DND-41 (cell line): ENCODE results near the gene STARD10.

Source experiments
- ATAC-seq: fragments of 200-7000 bp; cut with Tn5 transposase; 3 replicates; pipeline ENCODE4 v1.9.1; 2021; ENCODE audit warnings: low read depth; ENCODE audit not compliant: insufficient read depth
- DNase-seq: peaks from one replicate; pipeline ENCODE4 v3.0.0-alpha.2; 2020
- H2AFZ ChIP-seq: 2 replicates; pipeline ENCODE4 v1.6.0; 2012; ENCODE audit warnings: low read depth, low read length
- H3K27ac ChIP-seq: 2 replicates; pipeline ENCODE4 v1.5.1; 2012; ENCODE audit warnings: low read length, inconsistent platforms
- H3K27me3 ChIP-seq: fragments of 200-600 bp; sonication (generic); 2 replicates; pipeline ENCODE4 v1.6.0; 2012; ENCODE audit warnings: low read length, mild to moderate bottlenecking, inconsistent platforms; ENCODE audit not compliant: insufficient read depth, poor library complexity
- H3K36me3 ChIP-seq: 2 replicates; pipeline ENCODE4 v1.5.1; 2012; ENCODE audit warnings: low read length, inconsistent platforms; ENCODE audit not compliant: insufficient read depth
- H3K4me1 ChIP-seq: 2 replicates; pipeline ENCODE4 v1.5.1; 2012; ENCODE audit warnings: mild to moderate bottlenecking, low read length; ENCODE audit not compliant: insufficient read depth
- H3K4me2 ChIP-seq: 2 replicates; pipeline ENCODE4 v1.6.0; 2012; ENCODE audit warnings: mild to moderate bottlenecking, moderate library complexity, low read length, inconsistent platforms; ENCODE audit not compliant: insufficient read depth
- H3K4me3 ChIP-seq, 2 experiments: fragments of 200-600 bp in 1 of 2; shearing (Covaris generic) in 1 of 2; 2 replicates each; pipeline ENCODE4 v1.5.1; 2012 to 2016; ENCODE audit warnings: inconsistent platforms in 2 of 2, low read length in 2 of 2, mild to moderate bottlenecking in 2 of 2, low read depth in 1 of 2, moderate library complexity in 1 of 2
- H3K79me2 ChIP-seq: 2 replicates; pipeline ENCODE4 v1.6.0; 2012; ENCODE audit warnings: low read length, inconsistent platforms; ENCODE audit not compliant: insufficient read depth
- H3K9ac ChIP-seq: 2 replicates; pipeline ENCODE4 v1.6.0; 2012; ENCODE audit warnings: low read depth, mild to moderate bottlenecking, inconsistent platforms, low read length, moderate library complexity
- H3K9me3 ChIP-seq: 2 replicates; pipeline ENCODE4 v1.5.1; 2012; ENCODE audit warnings: low read length, moderate library complexity, mild to moderate bottlenecking, inconsistent platforms; ENCODE audit not compliant: insufficient read depth, severe bottlenecking
- H4K20me1 ChIP-seq: 2 replicates; pipeline ENCODE4 v1.6.0; 2012; ENCODE audit warnings: low read length; ENCODE audit not compliant: insufficient read depth
- CTCF ChIP-seq: IDR thresholded peaks from 2 replicates; pipeline ENCODE4 v1.5.1; 2012; ENCODE audit warnings: borderline replicate concordance, low read length, moderate library complexity, mild to moderate bottlenecking; ENCODE audit not compliant: poor library complexity, severe bottlenecking; ENCODE audit errors: extremely low read depth
- EZH2 ChIP-seq: IDR thresholded peaks from 3 replicates; pipeline ENCODE4 v1.6.1; 2012; ENCODE audit warnings: borderline replicate concordance, low read depth, mild to moderate bottlenecking, moderate library complexity, low read length, inconsistent platforms; ENCODE audit not compliant: severe bottlenecking

The STARD10 gene

GRCh38 chr11:72709478-72710238 lies 84.2 kb downstream of the STARD10 start:
- no peaks in the 10 kb centered on the region for H3K27me3 ChIP-seq
- peaks cover 86% of the 10 kb centered on the region for H3K36me3 ChIP-seq
- no peak for ATAC-seq

DNA sequence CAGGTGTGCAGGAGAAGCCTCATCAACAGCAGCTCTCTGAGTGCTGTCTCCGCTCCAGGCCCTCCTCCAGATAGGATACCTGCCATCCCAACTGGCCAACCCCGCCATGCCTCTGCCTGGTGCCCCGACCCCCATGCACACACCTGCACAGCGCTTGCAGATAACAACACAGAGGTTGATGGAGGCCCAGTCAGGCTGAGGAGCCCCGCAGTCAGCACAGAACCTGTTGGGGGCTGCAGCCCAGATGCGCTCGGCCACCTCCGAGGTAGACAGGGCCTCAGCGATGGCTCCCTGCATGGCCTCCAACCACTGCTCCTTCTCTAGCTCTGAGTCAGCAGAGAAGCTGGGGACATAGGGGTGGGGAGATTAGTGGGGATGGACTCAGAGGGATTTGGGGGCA lies 86.8 kb downstream of the STARD10 start:
- Histone ChIP-seq H3K9ac (no peak overlapping the region), H3K27me3 (no peaks in the 10 kb centered on the region), H2AFZ (no peak overlapping the region), H3K79me2 (no peaks in the 10 kb centered on the region; the same call in 1 of the 2 replicates), H3K4me2 (no peak overlapping the region), H3K9me3 (no peaks in the 10 kb centered on the region), H3K27ac (no peak overlapping the region), H3K4me1 (no peaks in the 10 kb centered on the region), H4K20me1 (peaks cover 22% of the 10 kb centered on the region), H3K36me3 (peaks cover 98% of the 10 kb centered on the region), H3K4me3 (no peak overlapping the region)
- ATAC-seq = no peak
- DNase-seq = no peak
- TF ChIP-seq EZH2 (no peak), CTCF (no peak)

More at GRCh38 chr11:72709478-72710238, 84.2 kb downstream of the STARD10 start:
- Histone ChIP-seq H3K27ac (no peak overlapping the region), H3K79me2 (peaks cover 18% of the 10 kb centered on the region), H4K20me1 (peaks cover 30% of the 10 kb centered on the region), H3K4me1 (no peaks in the 10 kb centered on the region), H2AFZ (no peak overlapping the region), H3K9ac (no peak overlapping the region), H3K9me3 (no peaks in the 10 kb centered on the region), H3K4me3 (no peak overlapping the region), H3K4me2 (no peak overlapping the region)
- no peak for TF ChIP-seq EZH2
- TF ChIP-seq CTCF = no peak
- no peak for DNase-seq

DNA sequence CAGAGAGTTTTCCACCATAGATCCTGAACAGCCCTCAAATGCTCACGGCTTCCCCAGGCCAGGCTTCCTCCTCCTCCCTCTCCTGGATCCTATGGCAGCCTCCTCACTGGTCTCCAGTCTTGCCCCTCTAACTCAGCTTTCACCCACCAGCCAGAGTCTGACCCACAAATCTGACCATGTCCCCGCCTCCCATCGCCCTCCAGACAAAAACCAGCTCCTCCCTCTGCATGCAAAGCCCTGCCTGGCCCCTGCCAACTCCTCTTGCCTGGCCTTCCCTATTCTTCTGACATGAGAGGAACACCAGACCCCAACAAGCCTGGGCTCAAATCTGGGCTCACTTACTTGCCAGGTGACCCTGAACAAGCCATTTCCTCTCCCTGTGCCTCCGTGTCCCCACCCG lies 87.3 kb downstream of the STARD10 start:
- H3K4me2 ChIP-seq = no peak overlapping the region

More for the DNA sequence above, 87.3 kb downstream of the STARD10 start:
- TF ChIP-seq CTCF (no peak), EZH2 (no peak)
- Histone ChIP-seq H3K36me3 (peaks cover 98% of the 10 kb centered on the region), H3K4me1 (no peaks in the 10 kb centered on the region), H3K27ac (no peak overlapping the region), H3K79me2 (no peaks in the 10 kb centered on the region; the same call in 1 of the 2 replicates), H4K20me1 (peaks cover 20% of the 10 kb centered on the region), H3K9ac (no peak overlapping the region), H3K4me3 (no peak overlapping the region), H3K9me3 (no peaks in the 10 kb centered on the region), H3K27me3 (no peaks in the 10 kb centered on the region), H2AFZ (no peak overlapping the region)
- DNase-seq (no peak), ATAC-seq (no peak)
